ENCODE results near the gene DPYD.

Gene DPYD

GRCh38 chr1:97895278-97895677 lies 25.6 kb downstream of the DPYD start:
- TF ChIP-seq ZFX (IDR thresholded peaks at IDR 0.05) (no peak), CTCF (conservative IDR thresholded peaks at IDR 0.05) (no peak)
- H3K27ac ChIP-seq: no peak overlapping the region

GRCh38 chr1:97893844-97894243 lies 27.0 kb downstream of the DPYD start:
- H3K27ac ChIP-seq: no peak overlapping the region
- no peak for TF ChIP-seq CTCF (conservative IDR thresholded peaks at IDR 0.05)
- TF ChIP-seq ZFX (IDR thresholded peaks at IDR 0.05): no peak

- TF ChIP-seq ZFX (IDR thresholded peaks at IDR 0.05): no peak
Observed at GRCh38 chr1:97886199-97886598, 34.6 kb downstream of the DPYD start.

GRCh38 chr1:97883823-97884222 lies 37.0 kb downstream of the DPYD start:
- H3K27ac ChIP-seq: no peak overlapping the region
- TF ChIP-seq CTCF (conservative IDR thresholded peaks at IDR 0.05): no peak
- TF ChIP-seq ZFX (IDR thresholded peaks at IDR 0.05): no peak

More at GRCh38 chr1:97886199-97886598, 34.6 kb downstream of the DPYD start:
- no peak overlapping the region for H3K27ac ChIP-seq

GRCh38 chr1:97877307-97877706 lies 43.5 kb downstream of the DPYD start:
- TF ChIP-seq CTCF (conservative IDR thresholded peaks at IDR 0.05) (no peak), ZFX (IDR thresholded peaks at IDR 0.05) (no peak)
- H3K27ac ChIP-seq: no peak overlapping the region

- TF ChIP-seq CTCF (conservative IDR thresholded peaks at IDR 0.05) (no peak), ZFX (IDR thresholded peaks at IDR 0.05) (no peak)
- H3K27ac ChIP-seq: no peak overlapping the region
Observed at GRCh38 chr1:97875996-97876395, 44.8 kb downstream of the DPYD start.

GRCh38 chr1:97870589-97870988 lies 50.2 kb downstream of the DPYD start:
- H3K27ac ChIP-seq: no peak overlapping the region
- TF ChIP-seq CTCF (conservative IDR thresholded peaks at IDR 0.05): no peak
- TF ChIP-seq ZFX (IDR thresholded peaks at IDR 0.05): no peak

- no peak overlapping the region for H3K27ac ChIP-seq
- TF ChIP-seq ZFX (IDR thresholded peaks at IDR 0.05) (no peak), CTCF (conservative IDR thresholded peaks at IDR 0.05) (no peak)
Observed at GRCh38 chr1:97869441-97869840, 51.4 kb downstream of the DPYD start.

All from C4-2B (cell line).